ENCODE results near the gene SCAMP5.

- TF ChIP-seq POLR2A (IDR thresholded peaks at IDR 0.05) (no peak), CTCF (IDR thresholded peaks at IDR 0.05) (no peak)
Measured at GRCh38 chr15:75054172-75054897, 59.0 kb downstream of the SCAMP5 start.

Measured in tibial nerve (tissue), 3 donors.